ENCODE data around the gene RRP36.

DNA sequence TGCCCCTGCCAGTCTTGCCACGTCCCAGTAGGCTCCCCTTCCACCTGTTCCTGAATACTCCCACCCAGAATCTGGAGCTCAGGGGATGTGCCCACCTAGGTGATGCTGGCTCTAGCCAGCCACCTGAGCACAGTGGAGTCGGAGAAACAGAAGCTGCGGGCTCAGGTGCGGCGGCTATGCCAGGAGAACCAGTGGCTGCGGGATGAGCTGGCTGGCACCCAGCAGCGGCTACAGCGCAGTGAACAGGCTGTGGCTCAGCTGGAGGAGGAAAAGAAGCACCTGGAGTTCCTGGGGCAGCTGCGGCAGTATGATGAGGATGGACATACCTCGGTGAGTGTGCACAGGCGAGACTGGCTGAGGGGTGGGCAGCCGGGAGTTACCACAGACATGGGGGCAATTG, 41.4 kb downstream of the RRP36 start:
- TF ChIP-seq CTCF (IDR thresholded peaks at IDR 0.05) (no peak), POLR2A (IDR thresholded peaks at IDR 0.05) (no peak)
